ENCODE results near the gene ATG4A. TPM values are rescaled to one million over a fixed set of nuclear protein-coding genes. Genes with fewer than 3 reads are reported as not detected.

Gene ATG4A
- total and polyA plus RNA-seq, 2 donors (not counting 1 experiment from before 2014, with no cell fraction given), result 13.5 to 13.8 TPM

DNA sequence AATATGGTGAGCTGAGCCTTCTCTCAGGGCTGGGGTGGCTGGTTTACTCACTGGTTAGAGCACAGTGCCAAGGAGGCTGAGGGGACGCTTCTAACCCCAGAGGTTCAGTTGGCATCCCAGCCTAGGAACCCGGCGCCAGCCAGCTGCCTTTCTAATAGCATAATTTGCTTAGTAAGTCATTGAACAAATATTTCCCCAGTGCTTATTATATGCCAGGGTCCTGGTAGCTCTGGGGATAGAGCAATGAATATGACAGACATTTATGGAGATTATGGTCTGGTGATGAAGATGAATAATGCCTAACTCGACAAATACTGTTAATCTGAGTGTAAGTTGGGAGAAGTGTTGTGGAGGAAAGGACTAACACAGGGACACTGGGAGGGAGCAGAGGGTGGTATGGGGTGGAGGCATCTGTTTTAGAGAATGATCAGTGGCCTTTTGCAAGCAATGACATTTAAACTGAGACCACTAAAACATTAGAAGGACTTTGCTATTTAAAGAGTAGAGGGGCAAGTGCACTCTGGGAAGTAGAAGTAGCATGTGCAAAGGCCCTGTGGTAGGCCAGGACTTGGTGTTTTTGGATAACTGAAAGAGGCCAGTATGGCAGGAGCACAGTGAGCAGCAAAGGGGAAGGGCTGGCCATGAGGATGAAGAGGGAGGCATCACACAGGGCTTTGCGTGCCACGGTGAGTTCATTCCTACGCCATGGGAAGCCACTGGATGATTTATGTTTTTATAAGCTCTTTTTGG, 71.9 kb downstream of the ATG4A start:
- H3K36me3 ChIP-seq (ENCODE audit: control insufficient read depth, insufficient read depth, low read length), result no peaks in the 10 kb centered on the region
- no peak for DNase-seq (ENCODE audit: low read depth in 2 of 2)
- TF ChIP-seq EZH2 (IDR thresholded peaks at IDR 0.05; ENCODE audit: low read length, missing control alignments) (no peak), CTCF (conservative IDR thresholded peaks at IDR 0.05 in 1 of 2, IDR thresholded peaks at IDR 0.05 in 1 of 2; ENCODE audit: low read depth in 1 of 2, low read length in 2 of 2) (no peak)
- H3K4me3 ChIP-seq (replicated peaks in 1 of 4; ENCODE audit: control extremely low read depth in 1 of 4, insufficient read depth in 1 of 4, low read depth in 3 of 4, low read length in 4 of 4), result no peak overlapping the region
- no peak overlapping the region for H3K4me2 ChIP-seq (ENCODE audit: extremely low read depth, insufficient read depth, low read length)
- H3K27me3 ChIP-seq (ENCODE audit: control insufficient read depth, insufficient read depth, low read length), result no peaks in the 10 kb centered on the region
- no peaks in the 10 kb centered on the region for H3K9me3 ChIP-seq (ENCODE audit: control insufficient read depth, insufficient read depth, low read depth, low read length)
- H2AFZ ChIP-seq (ENCODE audit: low read length), result no peak overlapping the region
- H3K27ac ChIP-seq (ENCODE audit: insufficient read depth, low read length), result no peak overlapping the region
- no peaks in the 10 kb centered on the region for H3K79me2 ChIP-seq (ENCODE audit: control insufficient read depth, insufficient read depth, low read length)
- no peaks in the 10 kb centered on the region for H3K4me1 ChIP-seq (ENCODE audit: control insufficient read depth, extremely low read depth, insufficient read depth, low read length)
- H4K20me1 ChIP-seq (ENCODE audit: control insufficient read depth, extremely low read depth, insufficient read depth, low read length), result no peaks in the 10 kb centered on the region
- H3K9ac ChIP-seq (ENCODE audit: insufficient read depth, low read length), result no peak overlapping the region

DNA sequence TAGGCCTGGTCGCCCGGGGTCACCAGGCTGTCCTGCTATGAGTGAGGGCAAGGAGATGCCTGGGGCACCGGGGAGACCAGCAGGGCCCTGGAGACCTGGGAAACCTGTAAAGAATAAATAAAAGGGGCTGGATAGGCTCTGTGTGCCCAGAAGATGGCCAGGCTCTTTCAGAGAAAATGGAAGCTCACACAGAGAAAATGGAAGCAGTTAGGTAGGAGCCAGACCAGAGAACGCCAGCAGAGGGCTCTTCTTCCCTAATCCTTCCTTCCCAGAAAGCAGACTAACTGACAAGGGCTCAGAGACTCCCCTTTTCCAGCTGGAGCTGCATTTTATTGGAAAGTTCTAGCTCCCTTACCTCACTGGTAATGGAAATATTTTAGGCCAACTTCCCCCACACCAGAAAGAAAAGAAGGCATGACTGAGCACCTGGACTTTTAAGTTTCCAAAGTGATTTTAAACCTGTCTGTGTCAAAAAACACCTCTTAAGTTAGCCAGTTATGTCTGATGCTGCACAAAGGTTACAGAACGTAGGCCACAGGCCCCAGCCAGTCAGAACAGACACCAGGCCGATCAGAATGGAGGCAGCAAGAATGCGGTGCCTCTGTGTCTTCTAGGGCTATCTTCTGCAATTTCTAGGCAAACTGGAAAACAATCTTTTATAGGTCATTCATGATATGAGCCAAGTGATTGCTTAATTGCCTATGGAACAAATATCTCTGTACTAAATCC, 74.0 kb downstream of the ATG4A start:
- Histone ChIP-seq H3K9me3 (ENCODE audit: control insufficient read depth, insufficient read depth, low read depth, low read length) (no peaks in the 10 kb centered on the region), H3K79me2 (ENCODE audit: control insufficient read depth, insufficient read depth, low read length) (no peaks in the 10 kb centered on the region), H4K20me1 (ENCODE audit: control insufficient read depth, extremely low read depth, insufficient read depth, low read length) (no peaks in the 10 kb centered on the region), H3K4me3 (replicated peaks in 1 of 4; ENCODE audit: control extremely low read depth in 1 of 4, insufficient read depth in 1 of 4, low read depth in 3 of 4, low read length in 4 of 4) (no peak overlapping the region), H2AFZ (ENCODE audit: low read length) (no peak overlapping the region), H3K36me3 (ENCODE audit: control insufficient read depth, insufficient read depth, low read length) (no peaks in the 10 kb centered on the region), H3K27ac (ENCODE audit: insufficient read depth, low read length) (no peak overlapping the region), H3K27me3 (ENCODE audit: control insufficient read depth, insufficient read depth, low read length) (no peaks in the 10 kb centered on the region), H3K9ac (ENCODE audit: insufficient read depth, low read length) (no peak overlapping the region), H3K4me1 (ENCODE audit: control insufficient read depth, extremely low read depth, insufficient read depth, low read length) (no peaks in the 10 kb centered on the region), H3K4me2 (ENCODE audit: extremely low read depth, insufficient read depth, low read length) (no peak overlapping the region)
- peak; percentile 40 to 66 for DNase-seq (ENCODE audit: low read depth in 2 of 2)
- TF ChIP-seq EZH2 (IDR thresholded peaks at IDR 0.05; ENCODE audit: low read length, missing control alignments) (no peak), CTCF (conservative IDR thresholded peaks at IDR 0.05 in 1 of 2, IDR thresholded peaks at IDR 0.05 in 1 of 2; ENCODE audit: low read depth in 1 of 2, low read length in 2 of 2) (peak; percentile 37 to 64)

GRCh38 chrX:108167211-108167872, 75.8 kb downstream of the ATG4A start:
- DNase-seq (ENCODE audit: low read depth in 2 of 2), result peak; percentile 55 to 76
- Histone ChIP-seq H3K4me3 (replicated peaks in 1 of 4; ENCODE audit: control extremely low read depth in 1 of 4, insufficient read depth in 1 of 4, low read depth in 3 of 4, low read length in 4 of 4) (no peak overlapping the region), H4K20me1 (ENCODE audit: control insufficient read depth, extremely low read depth, insufficient read depth, low read length) (no peaks in the 10 kb centered on the region), H3K4me1 (ENCODE audit: control insufficient read depth, extremely low read depth, insufficient read depth, low read length) (no peaks in the 10 kb centered on the region), H3K27ac (ENCODE audit: insufficient read depth, low read length) (no peak overlapping the region), H3K4me2 (ENCODE audit: extremely low read depth, insufficient read depth, low read length) (no peak overlapping the region), H3K9ac (ENCODE audit: insufficient read depth, low read length) (no peak overlapping the region), H3K27me3 (ENCODE audit: control insufficient read depth, insufficient read depth, low read length) (no peaks in the 10 kb centered on the region), H3K79me2 (ENCODE audit: control insufficient read depth, insufficient read depth, low read length) (no peaks in the 10 kb centered on the region), H2AFZ (ENCODE audit: low read length) (no peak overlapping the region), H3K9me3 (ENCODE audit: control insufficient read depth, insufficient read depth, low read depth, low read length) (no peaks in the 10 kb centered on the region), H3K36me3 (ENCODE audit: control insufficient read depth, insufficient read depth, low read length) (no peaks in the 10 kb centered on the region)
- TF ChIP-seq EZH2 (IDR thresholded peaks at IDR 0.05; ENCODE audit: low read length, missing control alignments) (no peak), CTCF (conservative IDR thresholded peaks at IDR 0.05 in 1 of 2, IDR thresholded peaks at IDR 0.05 in 1 of 2; ENCODE audit: low read depth in 1 of 2, low read length in 2 of 2) (no peak)
